ENCODE measurements around the gene B3GALNT2. TPM values are rescaled to one million over a fixed set of nuclear protein-coding genes. Genes with fewer than 3 reads are reported as not detected.

Gene B3GALNT2
- total RNA-seq, 1 experiment from 2014 or later, result 26.4 TPM

GRCh38 chr1:235485558-235485957 lies 18.7 kb downstream of the B3GALNT2 start:
- intact Hi-C loops (cut with micrococcal nuclease), result no loop called here
- CTCF ChIA-PET, result no interaction called here

GRCh38 chr1:235483090-235483489 lies 21.2 kb downstream of the B3GALNT2 start:
- ATAC-seq, result no peak
- Histone ChIP-seq H3K4me3 (ENCODE audit: low read length) (no peak overlapping the region), H3K27ac (ENCODE audit: low read length) (no peak overlapping the region), H3K4me2 (ENCODE audit: low read length) (no peak overlapping the region), H3K9me3 (ENCODE audit: low read length) (no peaks in the 10 kb centered on the region), H3K36me3 (ENCODE audit: low read depth, low read length) (peaks cover 17% of the 10 kb centered on the region), H3K79me2 (ENCODE audit: low read length) (no peaks in the 10 kb centered on the region), H3K9ac (ENCODE audit: low read length) (no peak overlapping the region), H4K20me1 (ENCODE audit: low read length) (no peaks in the 10 kb centered on the region), H3K4me1 (ENCODE audit: insufficient read depth, low read length) (peaks cover 7% of the 10 kb centered on the region; the same call in 1 of the 2 replicates), H3K9me2 (replicated peaks; ENCODE audit: low read length) (no peaks in the 10 kb centered on the region), H3K27me3 (ENCODE audit: low read length) (no peaks in the 10 kb centered on the region), H3F3A (ENCODE audit: low read length, unreplicated experiment) (no peaks in the 10 kb centered on the region), H2AFZ (ENCODE audit: low read length) (no peak overlapping the region)
- ChIA-PET CTCF (no interaction called here), POLR2A (ENCODE audit: unreplicated experiment) (no interaction called here)
- no peak for DNase-seq
- intact Hi-C loops (cut with micrococcal nuclease), result no loop called here
- no TSS peak for BruUV-seq (replicated peaks)
- TF ChIP-seq EZH2 (IDR thresholded peaks at IDR 0.05; ENCODE audit: low read length, unreplicated experiment) (no peak), CTCF (conservative IDR thresholded peaks at IDR 0.05; ENCODE audit: low read depth, low read length) (no peak), EZH2phosphoT487 (IDR thresholded peaks at IDR 0.05; ENCODE audit: borderline replicate concordance, low read length) (no peak)

More at GRCh38 chr1:235485558-235485957, 18.7 kb downstream of the B3GALNT2 start:
- H3K4me3 ChIP-seq (ENCODE audit: low read length), result no peak overlapping the region
- DNase-seq (no peak), ATAC-seq (no peak)
- no peaks in the 10 kb centered on the region for H3K27me3 ChIP-seq (ENCODE audit: low read length)
- H3K4me1 ChIP-seq (ENCODE audit: insufficient read depth, low read length), result peaks cover 7% of the 10 kb centered on the region; the same call in 1 of the 2 replicates
- POLR2A ChIA-PET (ENCODE audit: unreplicated experiment), result no interaction called here
- no TSS peak for BruUV-seq (replicated peaks)
- H3K9ac ChIP-seq (ENCODE audit: low read length), result no peak overlapping the region
- H3K4me2 ChIP-seq (ENCODE audit: low read length), result no peak overlapping the region
- TF ChIP-seq EZH2phosphoT487 (IDR thresholded peaks at IDR 0.05; ENCODE audit: borderline replicate concordance, low read length) (no peak), CTCF (conservative IDR thresholded peaks at IDR 0.05; ENCODE audit: low read depth, low read length) (no peak)
- H3K9me3 ChIP-seq (ENCODE audit: low read length), result no peaks in the 10 kb centered on the region
- no peaks in the 10 kb centered on the region for H3K9me2 ChIP-seq (replicated peaks; ENCODE audit: low read length)
- H3K79me2 ChIP-seq (ENCODE audit: low read length), result no peaks in the 10 kb centered on the region
- no peak overlapping the region for H3K27ac ChIP-seq (ENCODE audit: low read length)
- no peaks in the 10 kb centered on the region for H4K20me1 ChIP-seq (ENCODE audit: low read length)
- no peaks in the 10 kb centered on the region for H3F3A ChIP-seq (ENCODE audit: low read length, unreplicated experiment)
- no peak overlapping the region for H2AFZ ChIP-seq (ENCODE audit: low read length)
- no peaks in the 10 kb centered on the region; the same call in 1 of the 2 replicates for H3K36me3 ChIP-seq (ENCODE audit: low read depth, low read length)

- Histone ChIP-seq H2AFZ (ENCODE audit: low read length) (no peak overlapping the region), H3K9ac (ENCODE audit: low read length) (no peak overlapping the region), H3K79me2 (ENCODE audit: low read length) (no peaks in the 10 kb centered on the region), H3K27me3 (ENCODE audit: low read length) (no peaks in the 10 kb centered on the region), H3K4me3 (ENCODE audit: low read length) (no peak overlapping the region), H3K36me3 (ENCODE audit: low read depth, low read length) (peaks cover 5% of the 10 kb centered on the region; the same call in 1 of the 2 replicates), H3K9me2 (replicated peaks; ENCODE audit: low read length) (no peaks in the 10 kb centered on the region), H3K27ac (ENCODE audit: low read length) (no peak overlapping the region), H3K9me3 (ENCODE audit: low read length) (no peaks in the 10 kb centered on the region), H3K4me1 (ENCODE audit: insufficient read depth, low read length) (peaks cover 6% of the 10 kb centered on the region), H3K4me2 (ENCODE audit: low read length) (no peak overlapping the region), H4K20me1 (ENCODE audit: low read length) (no peaks in the 10 kb centered on the region), H3F3A (ENCODE audit: low read length, unreplicated experiment) (no peaks in the 10 kb centered on the region)
- CTCF ChIA-PET, result no interaction called here
- POLR2A ChIA-PET (ENCODE audit: unreplicated experiment), result no interaction called here
- intact Hi-C loops (cut with micrococcal nuclease), result no loop called here
- TF ChIP-seq EZH2phosphoT487 (IDR thresholded peaks at IDR 0.05; ENCODE audit: borderline replicate concordance, low read length) (no peak), EZH2 (IDR thresholded peaks at IDR 0.05; ENCODE audit: low read length, unreplicated experiment) (no peak), CTCF (conservative IDR thresholded peaks at IDR 0.05; ENCODE audit: low read depth, low read length) (no peak)
- BruUV-seq (replicated peaks), result no TSS peak
- ATAC-seq, result no peak
- DNase-seq, result peak; percentile 25
Measured at GRCh38 chr1:235473806-235474205, 30.4 kb downstream of the B3GALNT2 start.

Data from PC-3 (cell line).